GM12878 (cell line): ENCODE data around the gene VSTM4.

Source experiments
- CTCF ChIP-seq, 3 experiments: IDR thresholded peaks in 2 of 3; conservative IDR thresholded peaks in 1 of 3; 2 replicates each; pipeline ENCODE4 v1.5.1; 2011; ENCODE audit warnings: low read depth in 3 of 3, low read length in 3 of 3, mild to moderate bottlenecking in 3 of 3, control low read depth in 2 of 3, moderate library complexity in 2 of 3, inconsistent platforms in 1 of 3, mixed read lengths in 1 of 3; ENCODE audit not compliant: control insufficient read depth in 2 of 3, insufficient read depth in 1 of 3; ENCODE audit errors: extremely low read depth in 1 of 3
- EZH2 ChIP-seq: IDR thresholded peaks from 2 replicates; pipeline ENCODE4 v1.6.1; 2012; ENCODE audit warnings: low read depth, mild to moderate bottlenecking, control low read depth, inconsistent platforms, low read length, borderline replicate concordance; ENCODE audit not compliant: control insufficient read depth
- GABPA ChIP-seq: IDR thresholded peaks from 2 replicates; pipeline ENCODE4 v1.6.1; 2014; ENCODE audit warnings: antibody characterized with exemption, low read depth, mild to moderate bottlenecking, inconsistent platforms
- HDAC2 ChIP-seq: fragments of 200-600 bp; sonication (generic); IDR thresholded peaks from 2 replicates; pipeline ENCODE4 v1.6.1; 2017
- TCF3 ChIP-seq: IDR thresholded peaks from 2 replicates; pipeline ENCODE4 v1.6.1; 2012; ENCODE audit warnings: low read depth, mild to moderate bottlenecking, low read length, borderline replicate concordance; ENCODE audit not compliant: insufficient read depth
- TF ChIP-seq, protein P1 (sequence below): IDR thresholded peaks from 2 replicates; pipeline ENCODE4 v1.6.1; 2011; ENCODE audit warnings: mild to moderate bottlenecking, low read depth, low read length, moderate library complexity; ENCODE audit not compliant: insufficient replicate concordance
- TF ChIP-seq, protein P2 (sequence below): IDR thresholded peaks from 2 replicates; pipeline ENCODE4 v1.6.1; 2012; ENCODE audit warnings: low read depth, low read length, improper control_type of control experiment

DNA sequence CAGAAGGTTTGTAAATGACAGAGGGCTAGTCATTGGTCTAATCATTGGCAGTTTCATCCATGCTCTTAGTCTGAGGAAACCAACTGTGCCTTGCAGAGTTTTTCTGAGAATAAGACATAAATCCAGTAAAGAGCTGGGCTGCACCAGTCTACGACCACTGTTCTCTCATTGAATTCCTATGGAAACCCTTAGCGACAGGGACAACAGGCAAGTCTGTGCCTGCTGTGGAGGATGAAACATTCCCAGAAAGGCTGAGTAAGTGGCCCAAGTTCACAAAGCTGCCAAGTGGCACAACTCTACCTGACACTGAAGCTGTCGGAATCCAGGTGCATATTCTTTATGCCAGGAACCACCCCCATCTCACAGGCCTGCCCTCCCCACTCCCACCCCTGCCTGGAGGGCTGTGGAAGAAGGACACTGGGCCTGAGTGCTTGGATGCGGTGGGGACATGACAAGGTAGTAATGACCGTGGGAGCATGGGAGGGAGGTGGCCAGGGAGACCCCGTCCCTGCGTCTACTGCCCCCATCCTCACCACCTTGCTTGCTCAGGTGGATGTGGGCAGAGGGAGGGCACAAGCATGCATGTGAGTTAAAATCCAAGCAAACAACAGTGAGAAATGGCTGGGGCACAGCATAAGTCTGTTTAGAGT lies 58.0 kb downstream of the VSTM4 start:
- TF ChIP-seq TCF3 = no peak
- TF ChIP-seq HDAC2 = no peak
- no peak for TF ChIP-seq GABPA
- TF ChIP-seq, protein P1, sequence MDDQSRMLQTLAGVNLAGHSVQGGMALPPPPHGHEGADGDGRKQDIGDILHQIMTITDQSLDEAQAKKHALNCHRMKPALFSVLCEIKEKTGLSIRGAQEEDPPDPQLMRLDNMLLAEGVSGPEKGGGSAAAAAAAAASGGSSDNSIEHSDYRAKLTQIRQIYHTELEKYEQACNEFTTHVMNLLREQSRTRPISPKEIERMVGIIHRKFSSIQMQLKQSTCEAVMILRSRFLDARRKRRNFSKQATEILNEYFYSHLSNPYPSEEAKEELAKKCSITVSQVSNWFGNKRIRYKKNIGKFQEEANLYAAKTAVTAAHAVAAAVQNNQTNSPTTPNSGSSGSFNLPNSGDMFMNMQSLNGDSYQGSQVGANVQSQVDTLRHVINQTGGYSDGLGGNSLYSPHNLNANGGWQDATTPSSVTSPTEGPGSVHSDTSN = no peak
- TF ChIP-seq CTCF (IDR thresholded peaks at IDR 0.05 in 2 of 3, conservative IDR thresholded peaks at IDR 0.05 in 1 of 3; ENCODE audit: control insufficient read depth in 2 of 3, extremely low read depth in 1 of 3, insufficient read depth in 1 of 3, low read depth in 3 of 3, low read length in 3 of 3) = no peak
- TF ChIP-seq, protein P2, sequence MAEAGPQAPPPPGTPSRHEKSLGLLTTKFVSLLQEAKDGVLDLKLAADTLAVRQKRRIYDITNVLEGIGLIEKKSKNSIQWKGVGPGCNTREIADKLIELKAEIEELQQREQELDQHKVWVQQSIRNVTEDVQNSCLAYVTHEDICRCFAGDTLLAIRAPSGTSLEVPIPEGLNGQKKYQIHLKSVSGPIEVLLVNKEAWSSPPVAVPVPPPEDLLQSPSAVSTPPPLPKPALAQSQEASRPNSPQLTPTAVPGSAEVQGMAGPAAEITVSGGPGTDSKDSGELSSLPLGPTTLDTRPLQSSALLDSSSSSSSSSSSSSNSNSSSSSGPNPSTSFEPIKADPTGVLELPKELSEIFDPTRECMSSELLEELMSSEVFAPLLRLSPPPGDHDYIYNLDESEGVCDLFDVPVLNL = no peak
- no peak for TF ChIP-seq EZH2
